Sciatic nerve (tissue), 2 donors: ENCODE measurements around the gene LRRC3. TPM values are rescaled to one million over a fixed set of nuclear protein-coding genes. Genes with fewer than 3 reads are reported as not detected.
"Not testable (repeated sequence)": the region's sequence is repeated elsewhere in the genome, so short reads cannot be mapped to it uniquely, and the experiment has no call there.

ENCODE experiments used
- ATAC-seq: fragments of 200-7000 bp; cut with Tn5 transposase; one replicate; pipeline ENCODE4 v1.9.1; 2020; ENCODE audit warnings: mild to moderate bottlenecking, moderate library complexity
- DNase-seq: peaks from one replicate; pipeline ENCODE4 v3.0.0-alpha.2; 2020; ENCODE audit warnings: low spot score
- intact Hi-C: fragments of 100-400 bp; cut with DNase I; formaldehyde crosslinking; loops from one replicate; pipeline ENCODE4 v1.14.2; 2022
- total RNA-seq: library from RNA; stranded (reverse); fragmentation: NEBNext Ultra II Directional; extraction: Animal tissue kit (Norgen Biotek cat#: 25700); gene quantifications from one replicate; pipeline ENCODE4 v1.2.1, GENCODE V29; 2021
- donor health status: DM: no; HTN: no; CAD: no.
- donor health status: DM: no; HTN: no; CAD: no.

LRRC3 gene
- total RNA-seq, 1 donor from 2014 or later: 6.8 TPM

DNA sequence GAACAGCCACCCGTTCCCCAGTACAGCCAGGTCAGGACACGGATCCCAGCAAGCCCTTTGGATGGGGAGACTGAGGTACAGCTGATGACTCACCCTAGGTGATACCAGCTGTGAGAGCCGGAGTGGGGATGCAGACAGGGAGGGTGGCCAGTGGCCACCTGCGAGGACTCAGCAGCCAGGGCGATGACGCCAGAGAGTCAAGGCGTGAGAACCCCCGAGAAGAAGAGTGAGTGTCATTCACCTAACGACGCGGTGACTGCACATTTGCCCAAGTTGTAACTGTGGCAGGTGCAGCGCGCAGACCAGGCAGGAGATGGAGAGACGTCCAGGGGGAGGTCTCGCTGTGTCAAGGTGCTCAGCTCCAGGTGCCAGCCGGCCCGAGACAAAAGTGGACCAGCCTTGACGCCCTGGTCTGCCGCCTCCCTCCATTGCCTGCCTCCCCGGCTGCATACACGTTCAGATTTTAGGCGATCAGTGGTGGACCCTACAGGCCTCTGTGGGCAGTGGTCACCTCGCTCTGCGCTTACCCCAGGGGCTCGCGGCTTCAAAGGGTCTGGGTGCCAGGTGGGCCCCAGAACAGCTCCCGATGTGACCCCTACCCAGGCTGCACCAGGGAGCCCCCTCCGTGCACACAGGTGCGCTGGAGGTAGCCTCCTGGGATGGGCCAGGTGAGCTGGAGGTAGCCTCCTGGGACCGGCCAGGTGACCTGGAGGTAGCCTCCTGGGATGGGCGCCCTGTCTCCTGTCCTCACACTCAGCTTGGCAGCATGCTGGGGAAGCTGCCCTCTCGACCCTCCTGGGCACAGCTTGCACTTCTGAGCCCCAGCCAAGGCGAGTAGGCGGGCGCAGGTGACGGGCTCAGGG lies 11.9 kb downstream of the LRRC3 start:
- DNase-seq (no peak), ATAC-seq (no peak)
- intact Hi-C loops: no loop called here

GRCh38 chr21:44467859-44468195 lies 12.5 kb downstream of the LRRC3 start:
- no peak for DNase-seq
- ATAC-seq: no peak
- intact Hi-C loops: no loop called here

DNA sequence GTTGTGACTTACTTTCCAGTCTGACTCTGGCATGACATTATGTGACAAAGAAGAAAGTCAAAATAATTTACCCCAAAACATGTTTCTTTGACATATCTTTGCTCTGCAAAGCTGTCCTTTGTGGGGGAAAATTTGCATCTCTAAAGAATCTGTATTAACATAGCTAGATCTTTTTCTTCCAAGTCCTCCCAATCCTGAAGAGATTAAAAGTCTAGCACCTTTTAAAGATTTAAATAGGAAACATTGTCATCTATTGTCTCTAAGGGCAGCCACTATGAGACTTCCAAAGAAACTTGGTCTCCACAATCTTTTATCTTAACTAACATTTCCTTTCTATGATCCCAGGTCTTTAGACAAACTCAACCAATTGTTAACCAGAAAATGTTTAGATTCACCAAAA lies 16.0 kb downstream of the LRRC3 start:
- no peak for ATAC-seq
- no peak for DNase-seq
- intact Hi-C loops: no loop called here

GRCh38 chr21:44471996-44472395 lies 16.7 kb downstream of the LRRC3 start:
- no peak for ATAC-seq
- intact Hi-C loops: no loop called here
- no peak for DNase-seq

- DNase-seq: no peak
- intact Hi-C loops: no loop called here
Measured at GRCh38 chr21:44473915-44474555, 18.7 kb downstream of the LRRC3 start.

DNA sequence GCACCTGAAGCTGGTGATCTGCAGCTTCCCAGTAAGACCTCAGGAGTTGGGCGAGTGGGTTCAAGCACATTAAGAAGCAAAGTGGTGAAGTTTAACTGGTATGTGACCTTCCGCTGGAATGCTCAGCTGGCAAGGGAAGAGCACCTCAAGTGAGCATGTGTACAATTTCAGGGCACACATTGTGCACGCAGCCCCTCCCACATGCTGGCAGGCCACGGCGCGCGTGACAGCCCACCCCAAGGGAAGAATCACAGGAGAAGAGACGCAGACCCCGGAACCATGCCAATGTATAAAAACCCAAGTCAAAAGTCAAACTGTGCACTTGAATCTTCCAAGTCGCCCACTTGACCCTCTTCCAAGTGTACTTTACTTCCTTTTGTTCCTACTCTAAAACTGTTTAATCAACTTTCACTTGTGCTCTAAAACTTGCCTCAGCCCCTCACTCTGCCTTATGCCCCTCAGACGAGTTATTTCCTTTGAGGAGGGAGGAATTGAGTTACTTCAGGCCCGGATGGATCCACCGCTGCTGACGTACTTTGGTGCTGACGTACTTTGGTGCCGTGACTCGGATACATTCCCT lies 20.0 kb downstream of the LRRC3 start:
- intact Hi-C loops: loop anchor here (5.0 kb wide), 1 partner anchor 1937 kb away; no protein-coding TSS in a partner anchor
- no peak for DNase-seq
- no peak for ATAC-seq

More at GRCh38 chr21:44473915-44474555, 18.7 kb downstream of the LRRC3 start:
- ATAC-seq: no peak

DNA sequence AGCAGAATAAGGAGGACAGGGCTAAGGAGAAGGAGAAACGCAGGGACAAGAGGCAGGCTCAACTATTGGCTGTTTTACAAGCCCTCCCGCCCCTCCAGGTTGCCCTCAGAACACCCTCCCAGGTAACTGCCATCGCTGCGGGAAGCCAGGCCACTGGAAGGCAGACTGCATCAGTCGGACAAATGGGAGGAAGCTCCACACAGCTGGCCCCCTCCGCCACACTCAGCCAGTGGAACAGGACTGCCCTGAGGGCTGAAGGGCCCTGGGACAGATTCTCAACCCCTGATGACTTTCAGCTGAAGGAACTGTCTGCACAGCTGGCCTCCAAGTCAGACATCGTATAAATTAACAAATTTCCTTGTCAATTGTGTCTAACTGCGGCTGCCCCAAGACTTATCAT lies 21.8 kb downstream of the LRRC3 start:
- DNase-seq: no peak
- intact Hi-C loops: loop anchor here (5.0 kb wide), 1 partner anchor 1935 kb away; no protein-coding TSS in a partner anchor
- no peak for ATAC-seq

- intact Hi-C loops: loop anchor here (5.0 kb wide), 1 partner anchor 1935 kb away; no protein-coding TSS in a partner anchor
- no peak for DNase-seq
- ATAC-seq: no peak
Measured at GRCh38 chr21:44477712-44478111, 22.4 kb downstream of the LRRC3 start.

GRCh38 chr21:44478124-44478800 lies 23.0 kb downstream of the LRRC3 start:
- intact Hi-C loops: loop anchor here (5.0 kb wide), 1 partner anchor 1934 kb away; no protein-coding TSS in a partner anchor
- no peak for DNase-seq
- ATAC-seq: no peak

- intact Hi-C loops: loop anchor here (5.0 kb wide), 1 partner anchor 1934 kb away; no protein-coding TSS in a partner anchor
- ATAC-seq (no peak), DNase-seq (no peak)
Measured at GRCh38 chr21:44478801-44479167, 23.5 kb downstream of the LRRC3 start.

DNA sequence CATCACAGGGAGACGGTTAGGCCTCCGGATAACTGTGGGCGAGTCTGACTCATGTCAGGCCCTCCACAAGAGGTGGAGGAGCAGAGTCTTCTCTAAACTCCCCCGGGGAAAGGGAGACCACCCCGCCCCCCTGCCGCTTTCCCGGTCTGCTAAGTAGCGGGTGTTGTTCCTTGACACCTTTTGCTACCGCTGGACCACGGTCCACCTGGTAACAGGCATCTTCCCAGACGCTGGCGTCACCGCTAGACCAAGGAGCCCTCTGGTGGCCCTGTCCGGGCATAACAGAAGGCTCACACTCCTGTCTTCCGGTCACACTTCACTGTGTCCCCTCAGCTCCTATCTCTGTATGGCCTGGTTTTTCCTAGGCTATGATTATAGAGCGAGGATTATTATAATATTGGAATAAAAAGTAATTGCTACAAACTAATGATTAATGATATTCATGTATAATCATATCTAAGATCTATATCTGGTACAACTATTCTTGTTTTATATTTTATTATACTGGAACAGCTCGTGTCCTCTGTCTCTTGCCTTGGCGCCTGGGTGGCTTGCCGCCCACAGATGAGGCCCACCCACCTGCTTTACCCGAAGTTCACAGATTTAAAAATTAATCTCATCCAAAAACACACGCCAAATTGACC lies 24.4 kb downstream of the LRRC3 start:
- DNase-seq, ATAC-seq: not testable (repeated sequence)
- intact Hi-C loops: loop anchor here (5.0 to 10.0 kb wide), 2 partner anchors 125 to 1933 kb away; partner anchors contain the start of gene TRPM2

- ATAC-seq: no peak
- no peak for DNase-seq
- intact Hi-C loops: loop anchor here (10.0 kb wide), 1 partner anchor 126 kb away; the partner anchor contains the start of gene TRPM2
Measured at GRCh38 chr21:44480200-44481053, 25.1 kb downstream of the LRRC3 start.

DNA sequence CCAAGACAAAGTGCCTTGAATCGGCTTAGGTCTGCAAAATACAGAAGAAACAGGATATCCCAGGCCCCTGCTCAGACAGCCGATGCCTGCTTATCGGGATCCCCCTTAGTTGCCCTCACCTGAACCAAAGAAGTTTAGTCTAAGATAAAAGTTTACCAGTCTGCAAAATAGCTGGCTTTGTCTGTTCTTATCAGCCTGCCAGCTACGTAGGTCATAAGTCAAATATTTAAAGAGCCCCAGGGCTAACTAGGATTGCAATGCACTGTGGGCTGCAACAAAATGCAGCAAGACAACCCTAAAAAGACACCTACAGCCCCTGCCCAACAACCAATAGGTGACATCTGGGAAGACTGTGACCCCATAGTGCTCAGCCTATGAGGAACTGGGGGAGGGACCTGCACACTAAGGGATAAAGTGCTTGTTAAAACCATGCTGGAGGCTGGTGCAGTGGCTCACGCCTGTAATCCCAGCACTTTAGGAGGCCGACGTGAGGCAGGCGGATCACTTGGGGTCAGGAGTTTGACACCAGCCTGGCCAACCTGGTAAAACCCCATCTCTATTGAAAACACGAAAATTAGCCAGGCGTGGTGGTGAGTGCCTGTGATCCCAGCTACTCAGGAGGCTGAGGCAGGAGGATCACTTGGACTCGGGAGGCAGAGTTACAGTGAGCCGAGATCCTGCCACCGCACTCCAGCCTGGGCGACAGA lies 27.4 kb downstream of the LRRC3 start:
- DNase-seq (no peak), ATAC-seq (no peak)
- intact Hi-C loops: loop anchor here (10.0 kb wide), 1 partner anchor 128 kb away; the partner anchor contains the start of gene TRPM2

GRCh38 chr21:44483288-44484237 lies 28.3 kb downstream of the LRRC3 start:
- no peak for ATAC-seq
- DNase-seq: no peak
- intact Hi-C loops: loop anchor here (10.0 kb wide), 1 partner anchor 129 kb away; the partner anchor contains the start of gene TRPM2

GRCh38 chr21:44484498-44485253 lies 29.4 kb downstream of the LRRC3 start:
- ATAC-seq (no peak), DNase-seq (no peak)
- intact Hi-C loops: loop anchor here (10.0 kb wide), 1 partner anchor 130 kb away; the partner anchor contains the start of gene TRPM2
